NCI-H1417 treated with DMSO at 0.1 percent for 48 hours (cell line): ENCODE results near the gene RAI1.

ENCODE experiments used
- DNase-seq: peaks from one replicate; lab custom pipeline; 2025; lab: John Stamatoyannopoulos, UW

The RAI1 gene

GRCh38 chr17:17716837-17717523 lies 35.7 kb downstream of the RAI1 start:
- no peak for DNase-seq

GRCh38 chr17:17718251-17718650 lies 37.0 kb downstream of the RAI1 start:
- DNase-seq, result no peak

- DNase-seq, result no peak
Observed at GRCh38 chr17:17719199-17719940, 38.1 kb downstream of the RAI1 start.

DNA sequence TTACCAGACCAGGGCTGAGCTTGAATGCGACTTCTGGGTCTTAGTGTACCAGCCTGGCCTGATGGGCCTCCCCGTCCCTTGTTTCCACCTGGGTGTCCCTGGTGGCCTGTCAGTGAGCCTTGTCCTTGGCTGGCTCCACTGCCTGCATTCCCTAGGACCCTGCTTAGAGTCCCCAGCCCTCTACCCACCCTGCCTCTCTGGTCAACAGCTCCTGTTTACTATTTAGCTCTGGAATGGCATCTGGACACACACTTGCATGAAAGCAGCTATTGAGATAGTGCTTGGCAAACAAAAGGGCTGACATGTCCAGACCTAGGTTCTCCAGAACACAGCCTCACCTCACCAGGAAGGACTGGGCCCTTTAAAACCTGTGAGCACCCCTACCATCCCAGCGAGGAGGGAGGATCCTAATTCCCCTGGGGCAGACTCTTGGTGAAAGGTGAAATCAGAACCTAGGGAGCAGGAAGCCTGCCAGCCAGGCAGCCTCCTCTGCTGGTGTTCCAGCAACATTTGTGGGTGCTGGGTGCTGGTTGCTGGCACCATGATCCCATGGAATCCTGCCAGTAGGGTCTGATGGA lies 38.8 kb downstream of the RAI1 start:
- no peak for DNase-seq

DNA sequence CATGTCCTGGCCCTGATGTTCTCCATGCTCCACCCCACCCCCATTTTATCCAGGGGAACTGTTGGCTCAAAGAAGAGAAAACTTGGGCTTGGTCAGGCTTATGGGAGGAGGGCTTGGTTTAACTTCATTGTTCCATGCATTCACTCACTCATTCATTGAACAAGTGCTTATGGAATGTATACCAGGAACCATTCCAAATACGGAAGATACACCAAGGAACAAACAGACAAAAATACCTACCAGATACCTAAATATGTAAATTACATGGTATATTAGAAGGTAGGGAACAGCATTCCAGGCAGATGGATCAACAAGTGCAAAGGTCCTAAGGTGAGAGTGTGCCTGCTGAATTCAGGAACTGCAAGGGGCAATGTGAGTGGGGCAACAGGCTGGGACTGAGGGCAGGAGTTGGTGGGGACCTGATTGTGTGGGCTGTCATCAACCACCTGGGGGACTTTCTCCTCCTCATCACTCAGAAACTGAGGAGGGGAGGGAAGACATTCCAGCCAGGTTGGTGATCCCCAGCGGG lies 39.9 kb downstream of the RAI1 start:
- no peak for DNase-seq

DNA sequence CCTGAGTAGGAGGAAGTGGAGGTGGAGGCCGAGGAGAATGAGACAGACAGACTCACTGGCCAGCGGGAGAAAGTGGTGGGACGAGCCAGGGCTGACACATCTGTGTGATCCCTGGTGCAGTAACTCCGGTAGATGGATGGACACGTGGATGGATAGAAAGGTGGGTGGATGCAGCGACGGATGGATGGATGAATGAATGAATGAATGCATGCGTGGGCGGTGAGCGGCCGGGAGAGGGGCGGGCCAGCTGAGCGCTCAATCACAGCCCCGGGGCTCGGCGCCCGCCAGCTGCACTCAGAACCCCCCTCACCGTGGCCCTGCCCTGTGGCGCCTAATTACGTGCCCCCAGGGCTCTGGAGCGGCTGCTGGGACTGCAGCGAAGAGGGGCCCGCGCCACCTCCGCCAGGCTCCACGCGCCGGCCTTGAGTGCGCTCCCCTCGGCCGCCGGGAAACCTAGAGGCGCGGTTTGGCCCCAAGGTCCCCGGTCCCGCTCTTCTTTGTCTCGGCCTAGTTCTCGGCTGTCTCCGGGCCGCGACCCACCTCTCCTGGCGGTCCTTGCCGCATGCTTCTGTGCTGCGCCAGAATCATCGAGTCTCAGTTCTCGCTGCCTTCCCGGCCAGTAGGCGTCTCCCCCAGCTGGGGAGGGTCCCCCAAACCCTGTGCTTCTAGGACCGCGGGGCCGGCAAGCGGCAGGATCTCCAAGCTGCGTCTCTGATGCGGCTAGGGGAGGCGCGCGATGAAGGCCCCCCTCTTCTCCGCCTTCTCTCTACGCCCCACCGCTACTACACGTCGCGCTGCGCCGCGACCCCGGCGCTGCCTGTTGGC lies 41.0 kb downstream of the RAI1 start:
- DNase-seq, result no peak

DNA sequence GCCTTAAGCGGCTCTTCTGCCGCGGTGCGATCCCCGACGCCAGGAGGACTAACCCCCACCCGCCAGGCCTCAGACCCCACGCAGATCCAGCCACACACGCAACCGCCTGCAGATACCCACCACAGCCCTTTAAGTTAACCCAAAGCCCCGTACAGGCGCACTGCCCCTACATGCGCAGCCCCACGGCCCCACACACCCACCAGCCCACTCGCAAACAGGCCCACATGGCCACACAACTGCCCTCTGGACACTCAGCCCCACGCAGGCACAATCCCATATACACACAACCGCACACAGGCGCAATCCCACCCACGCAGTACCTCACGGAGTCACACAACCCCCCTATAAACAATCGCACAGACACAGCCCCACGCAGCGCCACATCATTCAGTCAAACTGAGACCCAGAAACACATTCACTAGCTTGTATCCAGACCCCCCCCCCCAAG lies 41.7 kb downstream of the RAI1 start:
- DNase-seq, result no peak

DNA sequence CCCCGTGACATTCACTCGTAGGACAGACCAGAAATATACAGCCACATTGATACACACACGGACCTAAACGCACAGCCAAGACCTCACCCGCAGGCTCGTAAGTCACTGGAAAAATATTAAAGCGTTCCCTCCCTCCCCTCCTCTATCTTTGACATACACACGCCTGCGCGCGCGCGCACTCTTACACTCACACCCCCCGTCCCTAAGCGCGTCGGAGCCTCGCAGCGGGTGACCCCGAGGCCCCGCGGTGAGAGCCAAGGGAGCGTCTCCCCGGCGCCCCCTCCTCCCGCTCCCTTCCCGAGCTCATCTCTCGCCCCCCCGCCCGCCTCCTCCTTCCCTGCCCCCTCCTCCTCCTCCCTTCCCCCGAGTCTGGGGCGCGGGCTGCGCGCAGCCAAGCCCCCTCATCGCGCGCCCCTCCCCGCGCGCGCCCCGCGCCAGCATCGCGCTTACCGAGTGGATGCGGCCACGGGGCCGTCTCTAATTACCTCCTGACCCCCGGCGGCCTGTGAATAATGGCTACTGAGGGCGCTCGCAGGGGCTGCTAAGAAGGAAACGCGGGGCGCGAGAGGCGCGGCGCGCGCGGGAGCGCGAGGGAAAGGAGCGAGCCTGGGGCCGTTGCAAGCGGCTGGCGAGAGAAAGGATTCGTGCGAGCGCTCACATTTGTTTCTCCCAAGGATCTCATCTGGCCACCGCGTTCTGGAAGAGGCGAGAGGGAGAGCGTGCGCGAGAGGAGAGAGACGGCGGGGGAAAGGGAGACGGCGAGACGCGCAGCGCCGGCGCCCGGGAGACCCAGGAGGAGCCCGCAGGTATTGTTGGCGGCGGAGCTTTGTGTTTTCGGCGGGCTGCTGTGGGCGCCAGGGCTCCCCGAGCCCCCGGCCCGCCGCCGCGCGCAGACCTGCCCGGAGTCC lies 42.4 kb downstream of the RAI1 start:
- DNase-seq, result peak; percentile 2

GRCh38 chr17:17724307-17725010 lies 43.2 kb downstream of the RAI1 start:
- no peak for DNase-seq

DNA sequence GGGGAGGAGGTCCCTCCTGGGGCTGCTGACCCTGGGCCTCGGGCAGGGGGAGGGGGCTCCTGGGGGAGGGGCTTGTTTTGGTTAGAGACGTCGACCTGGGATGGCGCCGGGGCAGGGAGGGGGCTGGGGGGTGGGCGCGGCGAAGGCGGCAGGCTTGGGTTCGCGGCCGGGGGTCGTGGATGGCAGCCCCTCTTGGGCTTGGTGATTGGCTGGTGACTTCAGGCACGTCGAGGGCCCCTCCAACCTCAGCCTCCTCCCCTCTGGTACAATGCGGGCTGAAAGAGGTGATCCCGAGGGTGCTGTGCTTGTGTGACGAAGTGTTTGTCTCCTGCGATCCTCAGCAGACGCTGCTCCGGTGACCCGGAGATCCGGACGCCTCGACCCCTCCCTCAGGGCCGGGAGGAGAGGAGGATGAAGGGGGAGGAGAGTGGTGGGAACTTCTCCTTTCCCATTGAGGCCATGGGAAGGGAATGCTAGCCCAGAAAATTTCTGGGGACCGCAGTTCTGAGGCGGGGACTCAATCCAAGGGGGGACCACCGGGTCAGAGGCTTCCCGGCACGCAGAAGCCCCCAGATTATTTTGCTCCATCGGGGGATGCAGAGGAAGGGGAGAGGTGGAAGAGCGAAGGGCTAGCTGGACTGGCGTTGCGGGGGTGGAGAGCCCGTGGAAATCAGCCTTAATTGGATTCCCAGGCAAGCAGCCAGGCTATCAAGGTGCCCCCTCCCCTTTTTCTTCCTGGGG lies 43.9 kb downstream of the RAI1 start:
- no peak for DNase-seq

- no peak for DNase-seq
Observed at GRCh38 chr17:17725752-17726457, 44.6 kb downstream of the RAI1 start.

GRCh38 chr17:17726458-17727060 lies 45.3 kb downstream of the RAI1 start:
- DNase-seq, result no peak

GRCh38 chr17:17727111-17727659 lies 45.9 kb downstream of the RAI1 start:
- DNase-seq, result no peak

DNA sequence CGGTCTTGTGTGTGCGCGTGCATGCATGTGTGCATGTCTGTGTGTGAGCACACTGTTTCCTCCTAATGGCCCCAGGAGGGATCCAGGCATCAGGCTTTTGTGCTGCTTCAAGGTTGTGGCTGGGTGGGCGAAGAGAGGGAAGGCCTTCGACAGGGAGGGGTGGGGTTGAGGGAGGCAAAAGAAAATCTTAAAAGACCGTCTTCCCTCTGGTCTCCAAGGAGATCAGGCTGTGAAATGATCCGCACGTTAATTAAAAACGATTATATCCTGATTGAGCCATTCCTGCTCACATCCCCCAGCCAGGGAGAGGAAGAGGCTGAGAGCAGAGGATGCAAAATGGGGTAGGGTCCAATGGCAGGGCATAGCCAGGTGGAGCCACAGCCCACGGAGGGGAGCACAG lies 46.9 kb downstream of the RAI1 start:
- no peak for DNase-seq

- DNase-seq, result no peak
Observed at GRCh38 chr17:17728550-17729251, 47.4 kb downstream of the RAI1 start.

- peak; percentile 3 for DNase-seq
Observed at GRCh38 chr17:17729620-17730249, 48.5 kb downstream of the RAI1 start.

DNA sequence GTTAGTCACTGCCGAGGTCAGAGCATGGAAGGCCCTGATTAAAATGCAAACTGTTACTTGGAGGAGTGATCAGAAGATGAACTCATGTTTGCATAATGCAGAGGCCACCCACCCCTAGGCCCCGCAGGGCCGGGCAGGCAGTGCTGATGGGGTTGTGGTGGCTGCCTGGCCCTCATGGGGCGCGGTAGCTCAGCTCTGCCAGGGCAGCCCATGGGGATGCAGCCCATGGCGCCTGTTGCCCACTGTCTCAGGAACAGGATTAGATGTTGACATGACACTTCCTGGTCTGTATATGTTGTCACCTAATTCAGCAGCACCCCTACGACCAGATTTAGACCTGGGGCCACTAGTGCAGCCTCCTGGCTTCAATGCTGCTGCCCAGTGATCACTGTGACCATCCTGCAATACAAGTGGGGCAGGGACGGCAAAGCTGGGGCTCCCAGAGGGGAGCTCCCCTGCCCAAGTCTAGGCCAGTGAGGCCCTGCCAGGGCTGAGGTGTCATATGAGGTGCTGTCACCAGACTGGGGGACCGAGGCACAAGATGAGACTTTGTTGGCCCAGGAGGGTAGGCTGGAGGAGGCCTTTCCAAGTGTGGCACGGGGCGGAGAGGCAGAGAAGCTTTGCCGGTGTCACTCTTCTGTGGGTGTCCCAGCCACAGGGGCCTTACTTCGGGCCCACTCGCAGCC lies 49.1 kb downstream of the RAI1 start:
- DNase-seq, result no peak
